ENCODE data around the gene LHX3. TPM values are rescaled to one million over a fixed set of nuclear protein-coding genes. Genes with fewer than 3 reads are reported as not detected.

Gene LHX3
- total RNA-seq, 2 experiments from 2014 or later: 0.16 TPM; not detected in 1

DNA sequence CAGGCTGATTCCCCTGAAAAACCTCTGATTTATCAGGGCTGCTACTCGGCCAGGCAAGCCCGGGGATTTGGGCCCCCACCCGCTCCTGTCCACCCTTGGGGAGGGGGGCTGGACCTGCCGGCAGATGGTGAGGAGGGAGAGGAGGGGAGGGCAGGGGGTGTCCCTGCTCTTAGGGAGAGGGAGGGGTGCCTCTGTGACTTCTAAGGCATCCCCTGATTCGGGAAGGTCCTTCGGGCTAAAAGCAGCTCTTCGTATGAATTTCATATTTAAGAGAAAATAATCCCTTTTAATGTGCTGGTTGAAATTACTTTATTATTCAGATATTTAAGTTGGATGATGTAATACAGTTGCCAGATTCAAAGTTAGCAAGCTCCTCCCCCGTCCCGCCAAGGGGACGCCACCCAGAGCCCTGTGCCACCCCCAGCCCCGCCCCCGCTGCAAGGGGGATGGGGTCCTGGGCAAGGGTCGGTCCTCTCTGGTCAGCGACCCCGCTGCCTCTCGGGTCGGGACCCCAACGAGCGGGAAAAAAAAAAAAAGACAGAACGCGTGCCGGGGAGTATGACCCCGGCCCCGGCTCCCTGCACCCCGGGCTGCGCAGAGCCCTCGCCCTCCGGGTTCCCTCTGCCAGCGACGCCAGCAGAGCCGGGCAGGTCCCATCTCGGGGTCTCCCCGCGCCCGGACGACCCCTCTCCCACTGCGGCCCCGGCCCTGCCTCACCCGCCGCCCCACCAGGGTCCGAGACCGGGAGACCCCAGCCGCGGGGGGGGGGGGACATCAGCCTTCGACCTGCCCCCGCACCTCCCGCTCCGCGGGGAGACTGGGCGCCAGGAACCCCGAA lies 12.4 kb downstream of the LHX3 start:
- H3K4me1 Mint-ChIP-seq (ENCODE audit: low read depth): peaks cover 2% of the 10 kb centered on the region
- ChIA-PET POLR2A (no interaction called here), CTCF (no interaction called here)
- DNase-seq (no peak), ATAC-seq (no peak)
- H3K9me3 Mint-ChIP-seq (ENCODE audit: insufficient read depth): no peaks in the 10 kb centered on the region
- no peak overlapping the region for H3K27ac Mint-ChIP-seq
- peaks cover 43% of the 10 kb centered on the region for H3K27me3 Mint-ChIP-seq (ENCODE audit: low read depth)
- no peak overlapping the region for H3K4me3 Mint-ChIP-seq
- H3K36me3 Mint-ChIP-seq (ENCODE audit: low read depth): no peaks in the 10 kb centered on the region

DNA sequence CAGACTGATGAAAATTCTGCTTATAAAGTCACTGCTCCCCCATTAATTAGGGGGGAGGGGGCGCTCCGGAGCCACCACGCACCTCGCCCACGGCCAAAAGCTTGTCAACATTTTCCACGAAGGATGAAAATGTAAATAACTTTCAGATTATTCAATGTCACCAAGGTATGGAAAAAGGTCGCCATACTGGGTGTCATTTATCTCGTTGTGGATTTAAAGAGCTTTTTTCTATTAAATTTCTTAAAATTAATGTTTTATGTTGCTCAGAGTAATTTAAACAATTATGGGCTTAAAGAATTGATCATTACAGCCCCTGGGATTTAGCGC lies 13.0 kb downstream of the LHX3 start:
- no peak overlapping the region for H3K4me3 Mint-ChIP-seq
- H3K27me3 Mint-ChIP-seq (ENCODE audit: low read depth): peaks cover 41% of the 10 kb centered on the region
- ATAC-seq (no peak), DNase-seq (no peak)
- no peaks in the 10 kb centered on the region for H3K9me3 Mint-ChIP-seq (ENCODE audit: insufficient read depth)
- H3K27ac Mint-ChIP-seq: no peak overlapping the region
- peaks cover 2% of the 10 kb centered on the region for H3K4me1 Mint-ChIP-seq (ENCODE audit: low read depth)
- ChIA-PET POLR2A (no interaction called here), CTCF (no interaction called here)
- H3K36me3 Mint-ChIP-seq (ENCODE audit: low read depth): no peaks in the 10 kb centered on the region

DNA sequence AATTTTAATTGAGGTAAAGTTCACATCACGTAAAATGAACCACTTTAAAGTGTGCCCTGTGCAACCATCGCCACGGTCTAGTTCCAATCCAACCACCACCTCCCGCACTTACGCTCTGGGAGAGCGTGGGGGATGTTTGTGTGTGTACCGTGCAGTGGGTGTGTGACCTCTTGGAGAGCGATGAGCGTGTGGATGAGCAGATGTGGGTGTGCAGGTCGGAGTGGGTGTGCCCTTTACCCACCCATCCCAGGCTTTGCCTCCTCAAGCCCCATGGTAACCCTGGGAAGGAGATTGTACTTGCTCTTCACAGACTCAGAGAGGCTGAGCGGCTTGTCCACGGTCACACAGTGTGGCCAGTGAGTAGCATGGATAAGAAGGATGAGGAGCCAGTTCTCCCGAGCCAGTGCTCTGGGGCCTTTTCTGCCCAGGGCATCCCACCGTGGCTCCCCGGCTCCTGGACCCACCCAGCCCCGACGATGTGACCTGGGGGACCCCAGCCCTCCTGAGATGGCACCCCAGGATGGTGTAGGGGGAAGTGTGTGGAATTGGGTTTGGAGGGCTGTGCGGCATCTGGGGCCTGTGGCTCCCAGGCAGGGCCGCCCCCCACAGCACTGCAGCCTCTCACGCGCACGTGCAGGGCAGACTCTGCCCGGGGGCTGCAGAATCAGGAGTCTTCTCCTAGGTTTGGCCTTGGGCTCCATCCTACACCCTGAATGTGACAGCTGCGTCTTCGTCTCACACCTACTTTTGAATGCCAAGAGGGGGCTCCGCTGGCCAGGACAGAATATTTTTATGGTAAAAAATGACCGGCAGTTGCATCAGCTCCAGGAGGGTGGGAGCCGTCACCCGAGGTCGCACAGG lies 13.6 kb downstream of the LHX3 start:
- Mint-ChIP-seq H3K9me3 (ENCODE audit: insufficient read depth) (no peaks in the 10 kb centered on the region), H3K4me1 (ENCODE audit: low read depth) (no peaks in the 10 kb centered on the region), H3K36me3 (ENCODE audit: low read depth) (no peaks in the 10 kb centered on the region), H3K27ac (no peak overlapping the region), H3K27me3 (ENCODE audit: low read depth) (peaks cover 35% of the 10 kb centered on the region), H3K4me3 (no peak overlapping the region)
- ATAC-seq (no peak), DNase-seq (no peak)
- ChIA-PET CTCF (no interaction called here), POLR2A (no interaction called here)

DNA sequence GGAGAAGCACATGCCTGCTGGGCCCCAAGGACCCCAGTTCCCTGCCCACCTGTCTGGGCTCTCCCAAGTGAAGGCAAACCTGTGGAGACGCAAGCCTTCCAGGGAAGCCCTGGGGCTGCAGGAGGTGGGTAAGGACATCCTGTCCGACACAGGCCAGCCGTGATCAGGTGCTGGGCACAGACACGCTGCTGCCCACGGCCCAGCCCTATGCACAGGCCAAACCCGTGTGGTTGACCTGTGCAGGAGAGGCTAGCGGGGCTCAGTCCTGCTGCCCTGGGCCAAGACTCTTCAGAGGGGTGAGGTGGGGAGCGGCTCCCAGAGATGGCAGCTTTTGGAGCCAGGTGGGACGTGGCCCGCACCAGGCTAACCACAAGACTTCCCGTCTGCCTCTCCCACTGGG lies 14.3 kb downstream of the LHX3 start:
- no peak overlapping the region for H3K4me3 Mint-ChIP-seq
- no peaks in the 10 kb centered on the region for H3K36me3 Mint-ChIP-seq (ENCODE audit: low read depth)
- peaks cover 28% of the 10 kb centered on the region for H3K27me3 Mint-ChIP-seq (ENCODE audit: low read depth)
- no peak for DNase-seq
- ATAC-seq: no peak
- CTCF ChIA-PET: no interaction called here
- POLR2A ChIA-PET: no interaction called here
- H3K9me3 Mint-ChIP-seq (ENCODE audit: insufficient read depth): no peaks in the 10 kb centered on the region
- no peak overlapping the region for H3K27ac Mint-ChIP-seq
- no peaks in the 10 kb centered on the region for H3K4me1 Mint-ChIP-seq (ENCODE audit: low read depth)

DNA sequence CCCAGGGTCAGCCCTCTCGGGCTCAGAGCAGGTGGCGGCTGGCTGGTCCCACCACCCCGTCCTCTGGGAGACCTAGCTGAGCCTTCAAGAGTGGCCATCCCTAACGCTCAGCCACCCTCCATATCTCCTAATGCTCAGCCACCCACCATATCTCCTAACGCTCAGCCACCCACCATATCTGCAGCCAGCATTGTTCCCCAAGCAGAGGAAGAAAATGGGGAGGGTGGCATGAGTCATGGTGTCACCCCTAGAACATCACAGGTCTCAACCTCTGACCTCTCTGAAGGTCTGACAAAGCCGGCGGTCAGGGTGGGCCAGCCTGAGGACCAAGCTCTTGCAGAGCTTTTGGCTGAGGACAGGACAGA lies 14.7 kb downstream of the LHX3 start:
- CTCF ChIA-PET: no interaction called here
- peaks cover 28% of the 10 kb centered on the region for H3K27me3 Mint-ChIP-seq (ENCODE audit: low read depth)
- no peaks in the 10 kb centered on the region for H3K36me3 Mint-ChIP-seq (ENCODE audit: low read depth)
- no peak overlapping the region for H3K4me3 Mint-ChIP-seq
- H3K4me1 Mint-ChIP-seq (ENCODE audit: low read depth): no peaks in the 10 kb centered on the region
- POLR2A ChIA-PET: no interaction called here
- H3K9me3 Mint-ChIP-seq (ENCODE audit: insufficient read depth): no peaks in the 10 kb centered on the region
- no peak overlapping the region for H3K27ac Mint-ChIP-seq
- DNase-seq (no peak), ATAC-seq (no peak)

DNA sequence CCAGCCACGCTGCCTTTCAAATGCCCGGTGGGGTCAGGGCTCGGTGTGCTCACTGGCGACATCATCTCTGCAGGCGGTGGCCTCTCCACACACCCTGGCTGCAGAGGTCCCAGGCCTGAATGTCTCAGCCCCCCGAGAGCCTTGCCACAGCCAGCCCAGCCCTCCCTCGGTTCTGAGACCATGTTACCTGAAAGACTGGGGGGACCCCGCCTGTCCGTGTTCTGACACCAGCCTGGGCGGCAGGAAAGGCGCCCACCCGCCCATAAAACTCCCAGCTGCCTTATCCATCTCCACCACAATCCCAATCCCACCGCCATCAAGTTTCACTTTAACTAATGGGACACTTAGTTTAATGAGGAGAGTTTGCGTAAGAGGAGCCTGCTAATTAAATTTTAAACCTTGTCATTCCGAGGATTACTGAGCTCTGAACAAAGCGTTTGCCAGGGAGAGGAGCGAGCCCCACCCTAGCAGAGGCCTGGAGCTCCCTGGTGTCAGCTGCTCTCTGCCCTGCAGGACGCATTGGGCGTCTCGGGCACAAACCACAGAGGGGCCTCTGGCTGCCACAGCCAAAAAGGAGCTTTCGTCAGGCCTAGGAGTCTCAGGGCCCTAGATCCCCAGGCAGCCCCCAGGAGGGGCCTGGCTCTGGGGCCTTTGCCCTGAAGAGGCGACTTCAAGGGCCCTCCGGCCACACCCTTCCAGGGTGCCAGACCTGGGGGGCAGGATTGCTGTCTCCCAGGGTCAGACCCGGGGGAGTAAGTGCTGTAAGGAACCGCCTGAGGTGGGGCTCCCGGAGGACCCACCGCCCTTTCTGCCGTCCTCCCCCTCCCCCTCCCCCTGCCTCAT lies 15.3 kb downstream of the LHX3 start:
- Mint-ChIP-seq H3K4me1 (ENCODE audit: low read depth) (no peaks in the 10 kb centered on the region), H3K27ac (no peak overlapping the region), H3K27me3 (ENCODE audit: low read depth) (peaks cover 25% of the 10 kb centered on the region), H3K9me3 (ENCODE audit: insufficient read depth) (no peaks in the 10 kb centered on the region), H3K36me3 (ENCODE audit: low read depth) (no peaks in the 10 kb centered on the region), H3K4me3 (no peak overlapping the region)
- ChIA-PET CTCF (no interaction called here), POLR2A (no interaction called here)
- ATAC-seq (no peak), DNase-seq (no peak)

DNA sequence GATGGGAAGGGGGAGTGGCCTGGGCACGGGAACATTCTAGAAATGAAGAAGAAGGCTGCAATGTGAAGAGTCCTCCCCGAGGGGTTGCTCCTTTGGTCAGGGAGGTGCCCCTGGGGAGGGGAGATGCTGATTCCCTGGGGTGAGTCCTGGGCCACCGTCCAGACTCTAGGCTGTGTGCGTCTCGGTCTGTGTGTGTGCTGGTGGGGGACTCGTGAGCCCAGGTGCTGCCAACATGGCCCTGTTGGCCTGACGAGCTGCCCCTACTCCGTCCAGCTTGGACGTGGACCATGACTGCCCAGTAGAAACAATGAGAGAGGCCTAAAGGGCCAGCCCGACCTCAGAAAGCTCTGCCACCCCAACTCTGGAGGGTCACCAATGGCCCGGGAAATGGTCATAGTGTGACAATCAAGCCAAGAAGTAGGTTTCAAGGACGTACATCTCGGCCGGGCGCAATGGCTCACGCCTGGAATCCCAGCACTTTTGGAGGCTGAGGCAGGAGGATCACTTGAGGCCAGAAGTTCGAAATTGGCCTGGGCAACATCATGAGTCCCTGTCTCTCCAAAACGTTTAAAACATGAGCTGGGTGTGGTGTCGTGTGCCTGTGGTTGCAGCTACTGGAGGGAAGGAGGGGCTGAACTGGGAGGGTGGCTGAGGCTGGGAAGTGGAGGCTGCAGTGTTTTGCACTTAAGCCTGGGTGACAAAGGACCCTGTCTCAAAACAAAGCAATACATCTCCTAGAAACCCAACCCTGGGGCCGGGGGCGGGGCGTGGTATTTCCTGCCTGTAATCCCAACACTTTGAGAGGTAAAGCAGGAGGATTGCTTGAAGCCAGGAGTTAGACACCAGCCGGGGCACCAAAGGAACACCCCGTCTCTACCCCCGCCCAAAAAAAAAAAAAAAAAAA lies 17.0 kb downstream of the LHX3 start:
- CTCF ChIA-PET: interaction anchor here (0.9 kb wide), 1 partner anchor 103 kb away, joined by 3 read pairs; no protein-coding TSS in a partner anchor
- Mint-ChIP-seq H3K4me1 (ENCODE audit: low read depth) (no peaks in the 10 kb centered on the region), H3K27me3 (ENCODE audit: low read depth) (peaks cover 20% of the 10 kb centered on the region), H3K4me3 (no peak overlapping the region), H3K36me3 (ENCODE audit: low read depth) (no peaks in the 10 kb centered on the region), H3K27ac (no peak overlapping the region), H3K9me3 (ENCODE audit: insufficient read depth) (no peaks in the 10 kb centered on the region)
- POLR2A ChIA-PET: no interaction called here
- ATAC-seq (no peak), DNase-seq (no peak)

DNA sequence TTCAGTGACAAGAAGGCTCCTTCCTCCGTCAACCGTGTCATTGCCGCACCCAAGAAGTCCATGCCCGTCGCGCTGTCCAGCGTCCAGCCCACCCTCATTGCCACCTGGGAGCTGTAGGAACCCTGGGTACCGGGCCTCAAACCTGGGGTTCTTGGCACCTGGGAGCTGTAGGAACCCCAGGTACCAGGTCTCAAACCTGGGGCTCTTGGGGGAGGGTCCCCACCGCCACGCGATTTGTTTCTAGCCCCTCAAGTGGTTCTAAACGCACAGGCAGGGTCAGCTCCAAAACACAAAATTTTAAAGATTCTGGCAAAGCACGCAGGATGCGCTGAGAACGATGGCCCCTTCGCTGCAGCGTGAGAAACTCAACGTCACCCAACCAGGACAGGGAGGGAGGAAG lies 17.7 kb downstream of the LHX3 start:
- DNase-seq (no peak), ATAC-seq (no peak)
- no peaks in the 10 kb centered on the region for H3K36me3 Mint-ChIP-seq (ENCODE audit: low read depth)
- H3K27ac Mint-ChIP-seq: no peak overlapping the region
- ChIA-PET CTCF (no interaction called here), POLR2A (no interaction called here)
- no peak overlapping the region for H3K4me3 Mint-ChIP-seq
- H3K27me3 Mint-ChIP-seq (ENCODE audit: low read depth): peaks cover 19% of the 10 kb centered on the region
- no peaks in the 10 kb centered on the region for H3K9me3 Mint-ChIP-seq (ENCODE audit: insufficient read depth)
- H3K4me1 Mint-ChIP-seq (ENCODE audit: low read depth): no peaks in the 10 kb centered on the region

DNA sequence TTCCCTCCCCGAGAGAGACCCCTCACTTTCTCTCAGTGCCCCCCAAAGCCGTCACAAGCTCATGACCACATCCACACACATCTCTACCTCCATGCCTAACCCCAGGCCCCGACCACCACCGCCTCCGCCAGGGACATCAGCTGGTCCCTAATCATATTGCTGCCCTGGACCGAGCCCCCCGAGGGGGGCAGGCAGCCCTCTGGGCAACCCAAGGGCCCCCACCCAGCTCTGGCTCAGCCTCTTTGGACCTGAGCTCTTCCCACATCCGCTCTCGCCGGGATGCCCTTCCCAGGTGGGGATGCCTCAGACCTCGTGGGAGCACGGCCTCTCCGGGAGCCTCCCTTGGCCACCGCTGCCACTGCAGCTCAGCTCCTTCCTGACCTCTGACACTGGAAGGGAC lies 18.5 kb downstream of the LHX3 start:
- Mint-ChIP-seq H3K36me3 (ENCODE audit: low read depth) (no peaks in the 10 kb centered on the region), H3K27ac (no peak overlapping the region), H3K4me1 (ENCODE audit: low read depth) (no peaks in the 10 kb centered on the region), H3K9me3 (ENCODE audit: insufficient read depth) (no peaks in the 10 kb centered on the region), H3K27me3 (ENCODE audit: low read depth) (peaks cover 13% of the 10 kb centered on the region), H3K4me3 (no peak overlapping the region)
- DNase-seq (no peak), ATAC-seq (no peak)
- ChIA-PET POLR2A (no interaction called here), CTCF (no interaction called here)

DNA sequence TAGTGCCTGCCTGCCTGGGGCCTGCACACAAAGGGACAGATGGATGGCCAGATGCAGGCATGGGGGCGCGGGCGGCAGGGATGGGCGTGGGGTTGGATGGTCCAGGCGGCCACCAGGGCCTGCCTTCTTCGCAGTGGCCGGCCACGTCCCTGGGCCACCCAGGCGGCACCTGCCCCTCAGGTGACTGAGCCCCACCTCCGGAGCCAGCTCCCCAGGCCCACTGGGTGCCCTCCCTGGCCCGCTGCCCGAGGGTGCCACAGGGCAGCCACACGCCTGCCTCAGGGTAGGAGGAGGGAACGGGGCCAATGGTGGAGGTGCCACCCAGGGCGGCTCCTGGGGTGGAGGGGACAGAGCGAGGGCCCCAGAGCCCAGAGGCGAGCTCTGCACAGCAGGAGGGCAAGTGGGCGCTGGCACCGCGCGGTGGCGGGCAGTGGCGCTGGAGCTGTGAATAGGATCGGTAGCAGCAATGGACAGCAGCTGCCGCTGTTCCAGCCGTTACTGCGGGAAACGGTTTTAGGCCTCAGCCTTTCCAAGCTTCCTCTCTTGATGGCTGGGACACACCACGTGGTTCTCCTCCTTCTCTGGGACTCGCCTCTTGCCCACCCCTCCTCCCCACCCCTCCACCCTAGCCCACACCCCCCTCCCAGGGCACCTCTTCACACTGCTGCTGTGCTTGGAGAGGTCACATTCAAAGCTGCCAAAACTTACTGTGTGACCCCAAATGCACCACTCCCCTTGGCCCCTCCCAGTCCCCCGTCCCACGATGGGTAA lies 19.1 kb downstream of the LHX3 start:
- peaks cover 7% of the 10 kb centered on the region for H3K27me3 Mint-ChIP-seq (ENCODE audit: low read depth)
- CTCF ChIA-PET: no interaction called here
- no peak overlapping the region for H3K4me3 Mint-ChIP-seq
- POLR2A ChIA-PET: no interaction called here
- no peaks in the 10 kb centered on the region for H3K4me1 Mint-ChIP-seq (ENCODE audit: low read depth)
- H3K27ac Mint-ChIP-seq: no peak overlapping the region
- no peaks in the 10 kb centered on the region for H3K36me3 Mint-ChIP-seq (ENCODE audit: low read depth)
- no peaks in the 10 kb centered on the region for H3K9me3 Mint-ChIP-seq (ENCODE audit: insufficient read depth)
- ATAC-seq (no peak), DNase-seq (no peak)

DNA sequence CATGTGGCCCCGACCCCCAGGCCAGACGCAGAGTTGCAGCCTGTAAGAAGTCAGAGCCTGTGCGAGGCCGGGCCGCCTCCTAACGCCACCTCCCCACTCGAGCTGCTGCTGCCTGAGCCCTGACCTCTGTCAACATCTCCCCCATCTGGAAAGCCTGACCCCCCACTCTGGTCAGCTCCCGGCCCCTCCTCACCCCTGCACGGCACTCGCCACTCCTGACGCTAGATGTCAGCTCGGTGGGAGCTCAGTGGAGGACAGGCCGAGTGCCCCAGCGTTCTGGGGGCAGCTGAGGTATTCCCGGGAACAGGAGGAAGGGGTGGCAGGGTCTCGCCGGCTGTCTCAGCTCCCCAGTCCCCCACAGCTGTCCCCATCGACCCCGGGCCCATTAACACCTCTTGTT lies 19.9 kb downstream of the LHX3 start:
- CTCF ChIA-PET: interaction anchor here (0.7 kb wide), 1 partner anchor 188 kb away, joined by 3 read pairs; no protein-coding TSS in a partner anchor
- Mint-ChIP-seq H3K27me3 (ENCODE audit: low read depth) (peaks cover 3% of the 10 kb centered on the region), H3K9me3 (ENCODE audit: insufficient read depth) (no peaks in the 10 kb centered on the region), H3K4me3 (no peak overlapping the region), H3K4me1 (ENCODE audit: low read depth) (no peaks in the 10 kb centered on the region), H3K27ac (no peak overlapping the region), H3K36me3 (ENCODE audit: low read depth) (no peaks in the 10 kb centered on the region)
- no peak for ATAC-seq
- DNase-seq: no peak
- POLR2A ChIA-PET: no interaction called here
